Heart right ventricle (tissue), 16 donors: ENCODE data around the gene BLMH. TPM values are rescaled to one million over a fixed set of nuclear protein-coding genes. Genes with fewer than 3 reads are reported as not detected.

ENCODE experiments used
- ATAC-seq, 8 donors: fragments of 200-7000 bp; cut with Tn5 transposase; one replicate each; pipeline ENCODE4 v1.9.1; 2020; ENCODE audit warnings: mild to moderate bottlenecking in 8 of 8, moderate library complexity in 8 of 8, moderate number of reproducible peaks in 1 of 8
- DNase-seq, 2 donors: peaks; one replicate each; pipeline ENCODE4 v3.0.0-alpha.2; 2020
- H3K27ac ChIP-seq, 10 donors: fragments of 200-600 bp; sonication (generic) in 2 of 10; one replicate each; pipeline versions ENCODE4 v1.5.0 to v1.8.0; 2020 to 2022; ENCODE audit warnings: mild to moderate bottlenecking in 3 of 10
- H3K27me3 ChIP-seq, 7 donors: fragments of 200-600 bp; one replicate each; pipeline ENCODE4 v1.8.0; 2021 to 2022; ENCODE audit warnings: mild to moderate bottlenecking in 2 of 7
- H3K36me3 ChIP-seq, 9 donors: fragments of 200-600 bp; sonication (generic) in 1 of 9; one replicate each; pipeline versions ENCODE4 v1.5.0 to v1.8.0; 2020 to 2022; ENCODE audit warnings: mild to moderate bottlenecking in 2 of 9
- H3K4me1 ChIP-seq, 9 donors: fragments of 200-600 bp; sonication (generic) in 1 of 9; one replicate each; pipeline versions ENCODE4 v1.5.0 to v1.8.0; 2020 to 2022; ENCODE audit warnings: mild to moderate bottlenecking in 4 of 9
- H3K4me3 ChIP-seq, 10 donors: fragments of 200-600 bp; sonication (generic) in 2 of 10; one replicate each; pipeline versions ENCODE4 v1.5.0 to v1.8.0; 2020 to 2022; ENCODE audit warnings: mild to moderate bottlenecking in 7 of 10, moderate library complexity in 2 of 10
- H3K9me3 ChIP-seq, 11 donors: fragments of 200-600 bp in 10 of 11; sonication (generic) in 2 of 11; one replicate each; pipeline versions ENCODE4 v1.5.0 to v1.8.0; 2013 to 2022; ENCODE audit warnings: mild to moderate bottlenecking in 2 of 11, control low read depth in 1 of 11, moderate library complexity in 1 of 11
- CTCF ChIP-seq, 9 donors: fragments of 200-600 bp; sonication (generic) in 2 of 9; IDR thresholded peaks; one replicate each; pipeline versions ENCODE4 v1.5.0 to v1.8.0; 2021 to 2022; ENCODE audit warnings: antibody characterized with exemption in 9 of 9, mild to moderate bottlenecking in 5 of 9, moderate library complexity in 1 of 9
- WGBS, 2 donors: extraction: QIAGEN DNeasy Blood & Tissue Kit; methylation state at CpG; one replicate each; pipeline ENCODE4 v1.1.7; 2013; ENCODE audit warnings: inconsistent platforms in 1 of 2; 5-methylcytosine and 5-hydroxymethylcytosine counted together
- intact Hi-C, 10 donors: fragments of 100-400 bp; cut with DNase I; formaldehyde crosslinking; loops; one replicate each; pipeline versions ENCODE4 v1.11.1 to v1.14.2; 2022
- polyA plus RNA-seq, 2 donors: library from polyadenylated mRNA; stranded (reverse); fragments of 200-250 nt; gene quantifications; one replicate each; pipeline ENCODE4 v1.2.3, GENCODE V29; 2013
- total RNA-seq, 10 donors: library from RNA; stranded (reverse); fragmentation: NEBNext Ultra II Directional in 3 of 10; extraction: Animal tissue kit (Norgen Biotek cat#: 25700) in 3 of 10; gene quantifications; one replicate each; pipeline versions ENCODE4 v1.2.1 to v1.2.4, GENCODE V29; 2021 to 2023
- donor health status: Arrhythmogenic right ventricular cardiomyopathy.
- donor health status: ischemic (EF 13 %, LVEDD 7.1; RV severe dilation, severe dysfunction).
- donor health status: healthy with polysubstance abuse.
- donor health status: DM: no; HTN: yes; CAD: no.
- donor health status: DM: no; HTN: no; CAD: no.
- donor health status: ischemic (EF 25% LVEDD 6.9; RV normal size, moderate dysfunction).
- donor health status: ischemic (EF 25% LVEDD 5.7; RV mildly dilated, moderate dysfunction).
- donor health status: healthy.
- donor health status: DM: yes; HTN: yes; CAD: no.
- donor health status: Ischemic cardiomyopathy.
- donor health status: ischemic (EF 35%, LVEDD 5.7; RV mildly dilated, moderate dysfunction).
- donor health status: nonischemic (EF 11% LVEDD 7.7; RV severe dilation, severe dysfunction).
- donor health status: DM: yes; HTN: yes; CAD: no.
- donor health status: PGD.
- donor health status: ischemic (EF 29% LVEDD 5.4; RV normal size, mild dysfunction).
- donor health status: nonischemic (EF 23%, LVEDD 6.1; RV moderate dilation, normal function).

The BLMH gene
- total and polyA plus RNA-seq, 12 donors, result 9.6 to 22.2 (median 15.7) TPM

- no peaks in the 10 kb centered on the region for H3K9me3 ChIP-seq
- no peak overlapping the region for H3K27ac ChIP-seq
- ATAC-seq (no peak), DNase-seq (no peak)
- TF ChIP-seq CTCF (IDR thresholded peaks at IDR 0.05), result no peak
- intact Hi-C loops, result loop anchor here in 6 of 10 donors (2.0 to 10.0 kb wide), 6 partner anchors 152 to 177 kb away; no protein-coding TSS in a partner anchor
- H3K27me3 ChIP-seq, result no peaks in the 10 kb centered on the region
- no peak overlapping the region for H3K4me3 ChIP-seq
- peaks cover 0 to 14% (median 0%) of the 10 kb centered on the region in 9 donors for H3K4me1 ChIP-seq
- peaks cover 0 to 96% (median 24%) of the 10 kb centered on the region in 9 donors for H3K36me3 ChIP-seq
Observed at GRCh38 chr17:30279156-30279555, 12.6 kb downstream of the BLMH start.

- Histone ChIP-seq H3K27me3 (no peaks in the 10 kb centered on the region), H3K4me1 (peaks cover 0 to 14% (median 0%) of the 10 kb centered on the region in 9 donors), H3K9me3 (no peaks in the 10 kb centered on the region), H3K4me3 (no peak overlapping the region), H3K27ac (no peak overlapping the region), H3K36me3 (peaks cover 0 to 96% (median 35%) of the 10 kb centered on the region in 9 donors)
- intact Hi-C loops, result loop anchor here in 6 of 10 donors (2.0 to 10.0 kb wide), 6 partner anchors 151 to 176 kb away; no protein-coding TSS in a partner anchor
- ATAC-seq (peak in 7 of 8 donors; percentile 52 to 81 (median 69)), DNase-seq (peak in 1 of 2 donors; percentile 14)
- TF ChIP-seq CTCF (IDR thresholded peaks at IDR 0.05), result peak in 8 of 9 donors; percentile 26 to 69 (median 54)
Observed at GRCh38 chr17:30278032-30278431, 13.7 kb downstream of the BLMH start.

GRCh38 chr17:30275911-30276310, 15.8 kb downstream of the BLMH start:
- Histone ChIP-seq H3K36me3 (peaks cover 0 to 96% (median 48%) of the 10 kb centered on the region in 9 donors), H3K27me3 (no peaks in the 10 kb centered on the region), H3K9me3 (no peaks in the 10 kb centered on the region), H3K4me1 (peaks cover 0 to 14% (median 0%) of the 10 kb centered on the region in 9 donors), H3K4me3 (no peak overlapping the region), H3K27ac (no peak overlapping the region)
- ATAC-seq, result no peak
- 90 to 92% methylated on average over 2 of the region's 2 CpGs for WGBS, 2 donors
- no peak for DNase-seq
- intact Hi-C loops, result loop anchor here in 7 of 10 donors (2.0 to 10.0 kb wide), 6 partner anchors 149 to 174 kb away; no protein-coding TSS in a partner anchor
- TF ChIP-seq CTCF (IDR thresholded peaks at IDR 0.05), result no peak

- 91 to 93% methylated on average over 3 of the region's 3 CpGs for WGBS, 2 donors
- ATAC-seq (no peak), DNase-seq (no peak)
- intact Hi-C loops, result loop anchor here in 6 of 10 donors (5.0 to 10.0 kb wide), 5 partner anchors 148 to 173 kb away; no protein-coding TSS in a partner anchor
- peaks cover 0 to 14% (median 0%) of the 10 kb centered on the region in 9 donors for H3K4me1 ChIP-seq
- peaks cover 0 to 96% (median 48%) of the 10 kb centered on the region in 9 donors for H3K36me3 ChIP-seq
- no peak overlapping the region for H3K27ac ChIP-seq
- TF ChIP-seq CTCF (IDR thresholded peaks at IDR 0.05), result no peak
- H3K4me3 ChIP-seq, result no peak overlapping the region
- H3K27me3 ChIP-seq, result no peaks in the 10 kb centered on the region
- H3K9me3 ChIP-seq, result no peaks in the 10 kb centered on the region
Observed at GRCh38 chr17:30274887-30275286, 16.9 kb downstream of the BLMH start.
